Fibroblast of pulmonary artery (primary cell): ENCODE measurements around the gene SLCO3A1.

Source experiments
- DNase-seq: peaks from one replicate; pipeline ENCODE4 v3.0.0-alpha.2; 2010; ENCODE audit warnings: low read depth
- H3K4me3 ChIP-seq: replicated peaks from 2 replicates; pipeline ENCODE4 v1.5.1; 2011; ENCODE audit warnings: low read depth, mild to moderate bottlenecking, control low read depth, low read length, moderate library complexity
- CTCF ChIP-seq: IDR thresholded peaks from 2 replicates; pipeline ENCODE4 v1.5.1; 2011; ENCODE audit warnings: mild to moderate bottlenecking, control low read depth, low read length, inconsistent platforms; ENCODE audit errors: missing control alignments

SLCO3A1 gene

DNA sequence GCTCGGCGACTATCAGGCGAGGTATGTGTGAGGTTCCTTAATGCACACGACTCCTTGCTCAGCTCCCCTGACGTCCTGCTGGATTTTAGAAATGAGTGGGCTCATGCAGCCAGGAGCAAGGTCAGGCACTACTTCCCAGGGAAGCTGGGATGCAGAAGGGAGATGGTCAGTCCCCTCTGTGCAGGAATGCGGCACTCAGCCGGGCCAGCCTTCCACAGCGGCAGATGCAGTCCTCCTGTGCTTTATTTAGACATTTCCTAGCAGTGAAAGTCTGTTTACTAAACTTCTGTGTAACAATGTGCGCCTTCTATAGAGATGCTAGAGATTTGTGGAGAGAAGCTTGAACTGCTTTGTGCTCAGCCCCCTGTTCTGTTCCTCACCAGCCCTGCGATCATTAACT lies 252.1 kb downstream of the SLCO3A1 start:
- no peak for TF ChIP-seq CTCF
- no peak overlapping the region for H3K4me3 ChIP-seq
- no peak for DNase-seq

- H3K4me3 ChIP-seq: no peak overlapping the region
- no peak for DNase-seq
- TF ChIP-seq CTCF: no peak
These were observed 254.0 kb downstream of the SLCO3A1 start for GRCh38 chr15:92107510-92107909.

- no peak for DNase-seq
- TF ChIP-seq CTCF: no peak
- no peak overlapping the region for H3K4me3 ChIP-seq
These were observed 255.8 kb downstream of the SLCO3A1 start for GRCh38 chr15:92109191-92109873.

- DNase-seq: no peak
- H3K4me3 ChIP-seq: no peak overlapping the region
- no peak for TF ChIP-seq CTCF
These were observed 257.8 kb downstream of the SLCO3A1 start for GRCh38 chr15:92111291-92111690.

DNA sequence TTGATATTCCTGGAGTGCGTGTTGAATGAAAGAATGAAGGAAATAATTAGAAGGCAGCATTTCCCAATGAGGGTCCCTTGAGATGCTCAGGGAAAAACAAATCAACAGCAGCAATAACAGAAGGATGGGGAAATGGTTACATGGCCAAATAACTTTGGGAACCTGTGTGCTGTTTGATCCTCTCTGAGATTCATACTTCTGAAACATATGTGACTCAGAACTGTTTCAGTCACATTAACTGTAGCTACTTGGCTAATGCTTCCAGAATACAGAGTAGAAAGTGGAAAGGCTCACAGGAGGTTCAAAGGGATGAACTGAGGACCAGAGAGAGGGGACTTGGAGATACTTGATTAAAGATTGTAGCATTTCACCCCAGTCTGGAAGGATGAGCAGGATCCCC lies 258.2 kb downstream of the SLCO3A1 start:
- H3K4me3 ChIP-seq: no peak overlapping the region
- DNase-seq: no peak
- no peak for TF ChIP-seq CTCF

GRCh38 chr15:92112180-92112579 lies 258.7 kb downstream of the SLCO3A1 start:
- H3K4me3 ChIP-seq: no peak overlapping the region
- DNase-seq: peak; percentile 50
- no peak for TF ChIP-seq CTCF

- DNase-seq: no peak
- no peak overlapping the region for H3K4me3 ChIP-seq
These were observed 259.2 kb downstream of the SLCO3A1 start for GRCh38 chr15:92112711-92113110.

More at GRCh38 chr15:92112711-92113110, 259.2 kb downstream of the SLCO3A1 start:
- no peak for TF ChIP-seq CTCF
